ENCODE data around the gene TEX9.

- TF ChIP-seq CTCF (IDR thresholded peaks at IDR 0.05) = no peak
- no peak for TF ChIP-seq POLR2A (IDR thresholded peaks at IDR 0.05)
Observed at GRCh38 chr15:56320316-56320715, 44.9 kb upstream of the TEX9 start.
